ENCODE data around the gene HSD17B1. TPM values are rescaled to one million over a fixed set of nuclear protein-coding genes. Genes with fewer than 3 reads are reported as not detected.
A peak's percentile ranks its signal among the peaks of the same experiment; 100 is the strongest.

HSD17B1 gene
- total and polyA plus RNA-seq, 2 donors (not counting 3 experiments of a cell fraction or from before 2014, with no cell fraction given): 0.22 to 1.0 TPM

- Histone ChIP-seq H3K9me3 (replicated peaks; ENCODE audit: control insufficient read depth, insufficient read depth, low read length) (no peaks in the 10 kb centered on the region), H3K4me3 (replicated peaks in 1 of 3; ENCODE audit: insufficient read depth in 1 of 3, low read depth in 1 of 3, low read length in 3 of 3) (no peak overlapping the region), H3K27me3 (ENCODE audit: control insufficient read depth in 2 of 2, insufficient read depth in 2 of 2, low read length in 2 of 2) (no peaks in the 10 kb centered on the region), H3K9ac (replicated peaks; ENCODE audit: extremely low read depth, insufficient read depth, low read length) (no peak overlapping the region), H4K20me1 (replicated peaks; ENCODE audit: control insufficient read depth, extremely low read depth, insufficient read depth, low read length) (no peaks in the 10 kb centered on the region), H2AFZ (ENCODE audit: low read depth, low read length) (no peak overlapping the region), H3K4me1 (ENCODE audit: control insufficient read depth, extremely low read depth, insufficient read depth, low read length) (no peaks in the 10 kb centered on the region), H3K79me2 (ENCODE audit: control insufficient read depth, insufficient read depth, low read length) (no peaks in the 10 kb centered on the region), H3K36me3 (ENCODE audit: control insufficient read depth in 2 of 2, extremely low read depth in 1 of 2, insufficient read depth in 2 of 2, low read length in 2 of 2) (peaks cover 2 to 5% of the 10 kb centered on the region in 2 experiments), H3K27ac (ENCODE audit: insufficient read depth, low read depth, low read length) (no peak overlapping the region), H3K9me1 (replicated peaks; ENCODE audit: control insufficient read depth, extremely low read depth, insufficient read depth, low read length) (no peaks in the 10 kb centered on the region), H3K4me2 (ENCODE audit: insufficient read depth, low read length) (peak overlapping the region; percentile 42)
- CTCF ChIA-PET: interaction anchor here (0.9 to 1.0 kb wide), 4 partner anchors 11 to 325 kb away, joined by 4 to 5 read pairs (median 4); partner anchors contain the start of gene NAGLU
- TF ChIP-seq FOS (IDR thresholded peaks at IDR 0.05; ENCODE audit: borderline replicate concordance, insufficient read depth, low read length) (no peak), GATA2 (IDR thresholded peaks at IDR 0.05; ENCODE audit: insufficient read depth, insufficient read length, low read depth, low read length) (no peak), POLR2A (IDR thresholded peaks at IDR 0.05; ENCODE audit: low read depth, low read length) (no peak), MAX (IDR thresholded peaks at IDR 0.05; ENCODE audit: insufficient read depth, insufficient read length) (no peak), MYC (IDR thresholded peaks at IDR 0.05; ENCODE audit: low read depth, low read length) (no peak), JUN (IDR thresholded peaks at IDR 0.05; ENCODE audit: borderline replicate concordance, insufficient read depth, insufficient read length, low read depth) (no peak), CTCF (IDR thresholded peaks at IDR 0.05; ENCODE audit: extremely low read depth in 1 of 2, insufficient read depth in 1 of 2, low read depth in 1 of 2, low read length in 2 of 2) (no peak), EZH2 (IDR thresholded peaks at IDR 0.05; ENCODE audit: borderline replicate concordance, low read depth, low read length, severe bottlenecking) (no peak), POLR2AphosphoS5 (IDR thresholded peaks at IDR 0.05; ENCODE audit: insufficient read depth, low read depth, low read length) (no peak)
- FAIRE-seq (no peak), DNase-seq (ENCODE audit: low read depth, low spot score) (no peak)
- intact Hi-C loops (cut with micrococcal nuclease): no loop called here
- no TSS peak for BruUV-seq (replicated peaks)
- dilution Hi-C loops (cut with MboI; ENCODE audit: extremely low pct_ligation_motif_present, low sequenced_read_pairs): no loop called here
- POLR2A ChIA-PET: no interaction called here
Measured at GRCh38 chr17:42547698-42548069, 5.0 kb upstream of the HSD17B1 start.
